ENCODE data around the gene TBCD.

DNA sequence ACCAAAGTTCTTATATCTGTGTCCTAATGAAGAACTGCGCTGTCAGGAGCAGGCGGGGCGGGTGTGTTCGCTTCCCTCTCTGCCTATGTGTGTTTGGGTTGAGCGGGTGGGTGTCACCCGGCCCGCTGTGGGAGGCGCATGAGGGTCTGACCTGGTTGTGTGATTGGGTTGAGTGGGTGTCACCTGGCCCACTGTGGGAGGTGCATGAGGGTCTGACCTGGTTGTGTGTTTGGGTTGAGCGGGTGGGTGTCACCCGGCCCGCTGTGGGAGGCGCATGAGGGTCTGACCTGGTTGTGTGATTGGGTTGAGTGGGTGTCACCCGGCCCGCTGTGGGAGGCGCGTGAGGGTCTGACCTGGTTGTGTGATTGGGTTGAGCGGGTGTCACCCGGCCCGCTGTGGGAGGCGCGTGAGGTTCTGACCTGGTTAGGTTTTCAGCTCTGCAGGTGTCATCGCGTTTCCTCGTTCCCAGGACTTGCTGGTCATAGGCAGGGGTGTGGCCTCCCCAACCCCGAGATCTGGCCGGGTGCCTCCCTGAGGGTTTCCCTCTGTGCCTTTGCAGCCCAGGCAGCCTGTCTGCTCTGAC is 157.5 kb downstream of the TBCD start:
- no peak for TF ChIP-seq NFYB (CRISPR knock-in tag; conservative IDR thresholded peaks at IDR 0.05; ENCODE audit: low read depth)
- no peak for TF ChIP-seq MAX (CRISPR knock-in tag; IDR thresholded peaks at IDR 0.05)
